ENCODE data around the gene FMN2.

- TF ChIP-seq CTCF (IDR thresholded peaks at IDR 0.05; ENCODE audit: low read depth, low read length, poor library complexity, severe bottlenecking) (no peak), EZH2phosphoT487 (IDR thresholded peaks at IDR 0.05; ENCODE audit: borderline replicate concordance, low read length) (no peak)
These were observed 344.4 kb downstream of the FMN2 start for GRCh38 chr1:240435996-240436566.

All from DOHH2 (cell line).